ENCODE data around the gene HEPHL1. TPM values are rescaled to one million over a fixed set of nuclear protein-coding genes. Genes with fewer than 3 reads are reported as not detected.

Gene HEPHL1
- polyA plus RNA-seq, 3 donors: not detected

DNA sequence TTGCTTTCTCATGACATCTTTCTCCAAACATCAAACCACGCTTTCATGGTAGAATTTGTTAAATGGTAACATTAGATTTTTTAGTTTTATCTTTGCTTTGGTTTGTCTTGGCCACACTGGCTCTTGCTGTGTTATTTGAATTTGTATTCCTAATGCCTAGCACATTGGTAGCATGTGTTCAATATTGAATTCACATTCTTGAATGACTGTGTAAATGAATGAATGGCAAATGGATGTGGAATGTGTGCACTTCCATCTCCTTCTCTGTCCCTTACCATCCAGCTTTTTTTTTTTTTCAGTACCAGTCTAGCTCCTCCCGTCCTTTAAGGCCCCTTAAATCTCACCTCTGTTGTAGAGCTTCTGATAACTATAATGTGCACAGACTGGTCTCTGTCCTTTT is 41.2 kb downstream of the HEPHL1 start:
- no peaks in the 10 kb centered on the region for H3K9me3 ChIP-seq (replicated peaks in 1 of 2; ENCODE audit: control insufficient read depth in 1 of 2, insufficient read depth in 1 of 2, low read length in 2 of 2)
- no peaks in the 10 kb centered on the region for H3K27me3 ChIP-seq (ENCODE audit: control insufficient read depth in 2 of 2, insufficient read depth in 2 of 2, low read length in 2 of 2)
- no peak overlapping the region for H3K27ac ChIP-seq (ENCODE audit: low read depth in 1 of 2, low read length in 2 of 2)
- H4K20me1 ChIP-seq (ENCODE audit: insufficient read depth, low read length): no peaks in the 10 kb centered on the region
- no peaks in the 10 kb centered on the region for H3K4me1 Mint-ChIP-seq
- DNase-seq: no peak
- H3K4me3 ChIP-seq (replicated peaks in 1 of 3; ENCODE audit: low read depth in 2 of 3, low read length in 3 of 3): no peak overlapping the region
- no peak overlapping the region for H2AFZ ChIP-seq (ENCODE audit: insufficient read depth, low read depth, low read length, poor library complexity, severe bottlenecking)
- no peak overlapping the region for H3K27ac Mint-ChIP-seq
- no peak overlapping the region for H3K4me2 ChIP-seq (replicated peaks; ENCODE audit: extremely low read depth, low read length, poor library complexity, severe bottlenecking)
- peaks cover 0 to 7% (median 0%) of the 10 kb centered on the region in 3 donors for H3K27me3 Mint-ChIP-seq (ENCODE audit: low read depth in 3 of 3)
- no peaks in the 10 kb centered on the region for H3K36me3 ChIP-seq (replicated peaks in 1 of 2; ENCODE audit: control insufficient read depth in 1 of 2, insufficient read depth in 2 of 2, low read length in 2 of 2)
- H3K9ac ChIP-seq (ENCODE audit: insufficient read depth, low read length, poor library complexity, severe bottlenecking): no peak overlapping the region
- no peaks in the 10 kb centered on the region for H3K36me3 Mint-ChIP-seq
- TF ChIP-seq, protein P1, sequence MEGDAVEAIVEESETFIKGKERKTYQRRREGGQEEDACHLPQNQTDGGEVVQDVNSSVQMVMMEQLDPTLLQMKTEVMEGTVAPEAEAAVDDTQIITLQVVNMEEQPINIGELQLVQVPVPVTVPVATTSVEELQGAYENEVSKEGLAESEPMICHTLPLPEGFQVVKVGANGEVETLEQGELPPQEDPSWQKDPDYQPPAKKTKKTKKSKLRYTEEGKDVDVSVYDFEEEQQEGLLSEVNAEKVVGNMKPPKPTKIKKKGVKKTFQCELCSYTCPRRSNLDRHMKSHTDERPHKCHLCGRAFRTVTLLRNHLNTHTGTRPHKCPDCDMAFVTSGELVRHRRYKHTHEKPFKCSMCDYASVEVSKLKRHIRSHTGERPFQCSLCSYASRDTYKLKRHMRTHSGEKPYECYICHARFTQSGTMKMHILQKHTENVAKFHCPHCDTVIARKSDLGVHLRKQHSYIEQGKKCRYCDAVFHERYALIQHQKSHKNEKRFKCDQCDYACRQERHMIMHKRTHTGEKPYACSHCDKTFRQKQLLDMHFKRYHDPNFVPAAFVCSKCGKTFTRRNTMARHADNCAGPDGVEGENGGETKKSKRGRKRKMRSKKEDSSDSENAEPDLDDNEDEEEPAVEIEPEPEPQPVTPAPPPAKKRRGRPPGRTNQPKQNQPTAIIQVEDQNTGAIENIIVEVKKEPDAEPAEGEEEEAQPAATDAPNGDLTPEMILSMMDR (IDR thresholded peaks at IDR 0.05): no peak
- H3K4me3 Mint-ChIP-seq: no peak overlapping the region
- H3K9me3 Mint-ChIP-seq: peaks cover 0 to 5% (median 1%) of the 10 kb centered on the region in 7 donors
- no peaks in the 10 kb centered on the region for H3K4me1 ChIP-seq (ENCODE audit: control insufficient read depth in 1 of 2, insufficient read depth in 2 of 2, low read length in 2 of 2)
- WGBS (ENCODE audit: insufficient coverage): no CpG with 5 or more reads among the region's 2 CpGs
- intact Hi-C loops (cut with micrococcal nuclease): no loop called here
- H3K79me2 ChIP-seq (ENCODE audit: insufficient read depth, low read length): no peaks in the 10 kb centered on the region

DNA sequence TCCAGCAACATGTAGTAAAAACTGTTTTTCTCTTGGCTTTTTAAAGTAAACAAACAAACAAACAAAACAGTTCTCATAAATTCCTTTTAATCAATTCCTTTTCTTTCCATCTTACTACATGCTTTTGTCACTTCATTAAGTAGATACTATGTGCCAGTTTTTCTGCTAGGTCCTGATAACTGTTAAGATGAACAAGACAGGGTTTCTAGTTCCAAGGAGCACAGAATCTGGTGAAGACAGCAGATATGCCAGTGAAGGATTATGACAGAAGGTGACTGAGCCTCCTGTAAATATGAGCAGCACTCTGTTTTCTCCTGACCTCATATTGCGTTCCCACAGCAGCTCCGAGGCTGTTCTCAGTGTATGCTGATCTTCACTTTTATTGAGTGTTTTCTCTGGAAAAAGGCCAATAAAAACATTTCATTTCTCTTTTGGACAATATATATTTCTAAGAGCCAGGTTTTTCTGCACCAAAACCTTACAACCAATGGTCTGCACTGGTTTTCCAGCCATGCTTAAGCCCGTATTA is 45.8 kb downstream of the HEPHL1 start:
- Histone ChIP-seq H3K4me2 (replicated peaks; ENCODE audit: extremely low read depth, low read length, poor library complexity, severe bottlenecking) (no peak overlapping the region), H3K36me3 (replicated peaks in 1 of 2; ENCODE audit: control insufficient read depth in 1 of 2, insufficient read depth in 2 of 2, low read length in 2 of 2) (no peaks in the 10 kb centered on the region), H3K27me3 (ENCODE audit: control insufficient read depth in 2 of 2, insufficient read depth in 2 of 2, low read length in 2 of 2) (no peaks in the 10 kb centered on the region), H3K4me1 (ENCODE audit: control insufficient read depth in 1 of 2, insufficient read depth in 2 of 2, low read length in 2 of 2) (no peaks in the 10 kb centered on the region), H3K4me3 (replicated peaks in 1 of 3; ENCODE audit: low read depth in 2 of 3, low read length in 3 of 3) (no peak overlapping the region), H3K27ac (ENCODE audit: low read depth in 1 of 2, low read length in 2 of 2) (no peak overlapping the region), H2AFZ (ENCODE audit: insufficient read depth, low read depth, low read length, poor library complexity, severe bottlenecking) (no peak overlapping the region), H3K9ac (ENCODE audit: insufficient read depth, low read length, poor library complexity, severe bottlenecking) (no peak overlapping the region), H3K79me2 (ENCODE audit: insufficient read depth, low read length) (no peaks in the 10 kb centered on the region), H4K20me1 (ENCODE audit: insufficient read depth, low read length) (no peaks in the 10 kb centered on the region), H3K9me3 (replicated peaks in 1 of 2; ENCODE audit: control insufficient read depth in 1 of 2, insufficient read depth in 1 of 2, low read length in 2 of 2) (no peaks in the 10 kb centered on the region)
- H3K4me1 Mint-ChIP-seq: no peaks in the 10 kb centered on the region
- DNase-seq: no peak
- TF ChIP-seq, protein P1 (IDR thresholded peaks at IDR 0.05): no peak
- peaks cover 0 to 3% (median 0%) of the 10 kb centered on the region in 7 donors for H3K9me3 Mint-ChIP-seq
- intact Hi-C loops (cut with micrococcal nuclease): no loop called here
- peaks cover 0 to 1% (median 0%) of the 10 kb centered on the region in 3 donors for H3K27me3 Mint-ChIP-seq (ENCODE audit: low read depth in 3 of 3)
- H3K36me3 Mint-ChIP-seq: no peaks in the 10 kb centered on the region
- no peak overlapping the region for H3K4me3 Mint-ChIP-seq
- WGBS (ENCODE audit: insufficient coverage): 100% methylated on average over 2 of the region's 3 CpGs
- no peak overlapping the region for H3K27ac Mint-ChIP-seq

Measured in CD14-positive monocyte (primary cell).